Endodermal cell (in vitro differentiated cells): ENCODE results near the gene NCKAP5. TPM values are rescaled to one million over a fixed set of nuclear protein-coding genes. Genes with fewer than 3 reads are reported as not detected.

Experiments
- DNase-seq: peaks from one replicate; pipeline ENCODE4 v3.0.0-alpha.2; 2017
- H3K27ac ChIP-seq: 2 replicates; pipeline ENCODE4 v1.5.1; 2013; ENCODE audit warnings: mild to moderate bottlenecking, low read depth, low read length, moderate library complexity
- H3K27me3 ChIP-seq: 2 replicates; pipeline ENCODE4 v1.6.1; 2013; ENCODE audit warnings: mild to moderate bottlenecking, low read length, moderate library complexity; ENCODE audit not compliant: insufficient read depth, control insufficient read depth, poor library complexity, severe bottlenecking
- H3K36me3 ChIP-seq: 2 replicates; pipeline ENCODE4 v1.7.0; 2013; ENCODE audit warnings: mild to moderate bottlenecking, low read length, moderate library complexity; ENCODE audit not compliant: control insufficient read depth, insufficient read depth
- H3K4me1 ChIP-seq: one replicate; pipeline ENCODE4 v1.7.0; 2013; ENCODE audit warnings: low read length; ENCODE audit not compliant: control insufficient read depth, insufficient read depth
- H3K4me3 ChIP-seq: 2 replicates; pipeline ENCODE4 v1.5.1; 2013; ENCODE audit warnings: mild to moderate bottlenecking, low read length, moderate library complexity
- H3K9ac ChIP-seq: 2 replicates; pipeline ENCODE4 v1.6.1; 2013; ENCODE audit warnings: mild to moderate bottlenecking, low read length, moderate library complexity; ENCODE audit not compliant: poor library complexity, severe bottlenecking; ENCODE audit errors: extremely low read depth
- H3K9me3 ChIP-seq: 2 replicates; pipeline ENCODE4 v1.6.1; 2013; ENCODE audit warnings: mild to moderate bottlenecking, low read length, moderate library complexity; ENCODE audit not compliant: control insufficient read depth
- H3K27ac Mint-ChIP-seq: 2 replicates; pipeline ENCODE4 v1.8.0; 2020; ENCODE audit warnings: mixed read lengths
- H3K27me3 Mint-ChIP-seq: 2 replicates; pipeline ENCODE4 v1.8.0; 2021; ENCODE audit warnings: mild to moderate bottlenecking, mixed read lengths; ENCODE audit not compliant: insufficient read depth
- H3K36me3 Mint-ChIP-seq: 2 replicates; pipeline ENCODE4 v1.8.0; 2020; ENCODE audit warnings: low read depth, mixed read lengths
- H3K4me1 Mint-ChIP-seq: 2 replicates; pipeline ENCODE4 v1.8.0; 2020; ENCODE audit warnings: mixed read lengths
- H3K4me3 Mint-ChIP-seq: 2 replicates; pipeline ENCODE4 v1.8.0; 2020; ENCODE audit warnings: mild to moderate bottlenecking, moderate library complexity, mixed read lengths
- H3K9me3 Mint-ChIP-seq: 2 replicates; pipeline ENCODE4 v1.8.0; 2020; ENCODE audit warnings: mild to moderate bottlenecking, mixed read lengths
- WGBS, 2 experiments: methylation state at CpG; one replicate each; pipeline versions ENCODE4 v1.1.5 to v1.1.7; 2013; ENCODE audit warnings: missing lambda C conversion rate in 2 of 2, mixed read lengths in 1 of 2; ENCODE audit not compliant: insufficient coverage in 1 of 2, insufficient read length in 1 of 2; 5-methylcytosine and 5-hydroxymethylcytosine counted together
- total RNA-seq, 2 donors: library from RNA; stranded (reverse); fragmentation: NEBNext Ultra II Directional in 1 of 2; extraction: Animal tissue kit (Norgen Biotek cat#: 25700) in 1 of 2; gene quantifications; 2 replicates in 1 of 2; 3 replicates in 1 of 2; pipeline ENCODE4 v1.2.1, GENCODE V29; 2021
- TF ChIP-seq, protein P1 (sequence below): fragments of 200-600 bp; sonication (generic); conservative IDR thresholded peaks from 2 replicates; pipeline ENCODE4 v1.5.0; 2021; ENCODE audit warnings: antibody characterized with exemption, mild to moderate bottlenecking

The NCKAP5 gene
- total RNA-seq, 2 donors from 2014 or later: 0.58 to 0.92 TPM

DNA sequence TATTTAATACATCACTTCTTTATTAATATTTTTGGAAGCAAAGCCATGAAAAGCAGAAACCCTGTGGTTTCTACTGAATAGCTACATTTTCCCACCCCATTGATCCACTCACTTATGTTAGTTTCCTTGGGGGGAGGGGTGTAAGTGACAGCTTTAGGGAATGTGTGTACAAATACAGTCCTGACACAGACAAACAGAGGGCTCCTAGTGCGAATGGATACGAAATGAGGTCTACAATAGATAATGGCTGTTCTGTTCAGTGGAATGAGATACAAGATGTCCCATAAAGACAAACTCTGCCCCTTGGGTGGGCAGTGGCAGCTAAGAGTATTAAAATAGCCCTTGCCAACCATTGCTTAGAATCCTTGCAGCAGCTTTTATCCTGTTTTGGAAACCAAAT, 312.9 kb downstream of the NCKAP5 start:
- Mint-ChIP-seq H3K27ac (no peak overlapping the region), H3K27me3 (peaks cover 3% of the 10 kb centered on the region), H3K9me3 (no peaks in the 10 kb centered on the region), H3K36me3 (no peaks in the 10 kb centered on the region), H3K4me3 (no peak overlapping the region), H3K4me1 (peaks cover 7% of the 10 kb centered on the region)
- TF ChIP-seq, protein P1, sequence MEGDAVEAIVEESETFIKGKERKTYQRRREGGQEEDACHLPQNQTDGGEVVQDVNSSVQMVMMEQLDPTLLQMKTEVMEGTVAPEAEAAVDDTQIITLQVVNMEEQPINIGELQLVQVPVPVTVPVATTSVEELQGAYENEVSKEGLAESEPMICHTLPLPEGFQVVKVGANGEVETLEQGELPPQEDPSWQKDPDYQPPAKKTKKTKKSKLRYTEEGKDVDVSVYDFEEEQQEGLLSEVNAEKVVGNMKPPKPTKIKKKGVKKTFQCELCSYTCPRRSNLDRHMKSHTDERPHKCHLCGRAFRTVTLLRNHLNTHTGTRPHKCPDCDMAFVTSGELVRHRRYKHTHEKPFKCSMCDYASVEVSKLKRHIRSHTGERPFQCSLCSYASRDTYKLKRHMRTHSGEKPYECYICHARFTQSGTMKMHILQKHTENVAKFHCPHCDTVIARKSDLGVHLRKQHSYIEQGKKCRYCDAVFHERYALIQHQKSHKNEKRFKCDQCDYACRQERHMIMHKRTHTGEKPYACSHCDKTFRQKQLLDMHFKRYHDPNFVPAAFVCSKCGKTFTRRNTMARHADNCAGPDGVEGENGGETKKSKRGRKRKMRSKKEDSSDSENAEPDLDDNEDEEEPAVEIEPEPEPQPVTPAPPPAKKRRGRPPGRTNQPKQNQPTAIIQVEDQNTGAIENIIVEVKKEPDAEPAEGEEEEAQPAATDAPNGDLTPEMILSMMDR: no peak
- WGBS, 2 experiments: 85 to 98% methylated on average over 2 of the region's 2 CpGs
- Histone ChIP-seq H3K9ac (no peak overlapping the region), H3K9me3 (no peaks in the 10 kb centered on the region), H3K4me3 (no peak overlapping the region), H3K4me1 (peaks cover 5% of the 10 kb centered on the region), H3K27ac (no peak overlapping the region), H3K36me3 (no peaks in the 10 kb centered on the region), H3K27me3 (peaks cover 3% of the 10 kb centered on the region)
- DNase-seq: no peak

DNA sequence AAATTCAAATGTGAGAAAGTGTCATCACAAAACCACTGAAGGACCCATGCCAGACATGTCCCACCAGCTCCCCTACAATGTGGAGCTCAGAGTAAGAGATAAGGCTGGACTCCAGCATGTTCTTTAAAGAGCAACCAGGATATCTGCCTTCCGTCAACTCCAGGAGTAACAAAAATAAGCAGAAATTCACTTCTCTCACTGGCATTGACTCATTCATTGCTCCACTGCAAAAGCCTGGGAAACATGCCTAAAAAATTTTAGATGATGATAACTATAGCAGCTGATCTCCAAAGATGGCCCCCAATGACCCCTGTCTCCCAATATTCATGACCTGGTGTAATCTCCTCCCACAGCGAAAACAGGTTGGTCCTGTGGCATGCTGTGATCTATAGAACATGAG, 314.5 kb downstream of the NCKAP5 start:
- Mint-ChIP-seq H3K36me3 (no peaks in the 10 kb centered on the region), H3K9me3 (no peaks in the 10 kb centered on the region), H3K4me3 (no peak overlapping the region), H3K27me3 (peaks cover 2% of the 10 kb centered on the region), H3K4me1 (peaks cover 7% of the 10 kb centered on the region), H3K27ac (no peak overlapping the region)
- Histone ChIP-seq H3K36me3 (no peaks in the 10 kb centered on the region), H3K9ac (no peak overlapping the region), H3K9me3 (no peaks in the 10 kb centered on the region), H3K27ac (no peak overlapping the region), H3K4me1 (peaks cover 5% of the 10 kb centered on the region), H3K27me3 (no peaks in the 10 kb centered on the region), H3K4me3 (no peak overlapping the region)
- 85 to 95% methylated on average over 2 of the region's 2 CpGs for WGBS, 2 experiments
- no peak for DNase-seq
- TF ChIP-seq, protein P1: no peak

DNA sequence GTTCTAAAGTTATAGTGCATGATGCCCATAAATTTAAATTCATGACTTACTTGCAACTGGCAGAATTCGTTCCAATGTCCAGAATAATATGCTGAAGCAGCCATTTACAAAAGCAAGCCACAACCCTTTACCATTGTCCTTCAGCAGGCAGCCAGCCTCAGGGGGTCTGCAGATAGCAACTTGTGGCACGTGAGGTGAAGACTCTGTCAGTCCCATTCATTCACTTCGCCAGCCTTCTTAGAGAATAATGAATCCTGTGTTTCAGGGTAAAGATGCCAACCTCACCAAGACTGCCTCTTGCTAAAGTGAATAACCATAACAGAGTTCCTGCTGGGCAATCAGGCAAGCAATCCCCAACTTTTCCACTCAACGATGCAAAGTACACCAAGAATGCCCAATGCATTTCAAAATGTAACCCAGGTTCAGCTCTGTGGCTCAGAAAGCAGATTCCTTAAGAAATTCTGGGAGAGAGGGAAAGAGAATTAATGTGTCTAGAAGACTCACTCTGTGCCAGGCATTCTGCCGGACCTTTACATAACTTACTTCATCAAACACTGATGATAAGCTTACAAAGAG, 315.4 kb downstream of the NCKAP5 start:
- 50 to 83% methylated on average over 1 to 5 of the region's 5 CpGs for WGBS, 2 experiments
- H3K4me3 ChIP-seq: no peak overlapping the region
- no peaks in the 10 kb centered on the region for H3K36me3 Mint-ChIP-seq
- no peaks in the 10 kb centered on the region for H3K9me3 Mint-ChIP-seq
- H3K4me1 ChIP-seq: peaks cover 5% of the 10 kb centered on the region
- no peaks in the 10 kb centered on the region for H3K27me3 ChIP-seq
- no peak overlapping the region for H3K27ac Mint-ChIP-seq
- H3K27me3 Mint-ChIP-seq: peaks cover 2% of the 10 kb centered on the region
- H3K9ac ChIP-seq: no peak overlapping the region
- TF ChIP-seq, protein P1: no peak
- peak; percentile 53 for DNase-seq
- peaks cover 7% of the 10 kb centered on the region for H3K4me1 Mint-ChIP-seq
- H3K9me3 ChIP-seq: no peaks in the 10 kb centered on the region
- peak overlapping the region; percentile 42 for H3K27ac ChIP-seq
- no peaks in the 10 kb centered on the region for H3K36me3 ChIP-seq
- H3K4me3 Mint-ChIP-seq: no peak overlapping the region
